Uterus (tissue), 2 donors: ENCODE data around the gene ELP2.

Source experiments
- POLR2A ChIP-seq, 2 donors: fragments of 450-650 bp; IDR thresholded peaks; one replicate each; pipeline ENCODE4 v1.6.1; 2016; ENCODE audit warnings: antibody characterized with exemption in 2 of 2, mild to moderate bottlenecking in 1 of 2, moderate library complexity in 1 of 2
- TF ChIP-seq, protein P1 (sequence below), 4 experiments: fragments of 200-600 bp in 2 of 4; fragments of 450-650 bp in 2 of 4; sonication (generic) in 2 of 4; IDR thresholded peaks; one replicate each; pipeline ENCODE4 v1.5.1; 2016 to 2019; ENCODE audit warnings: antibody characterized with exemption in 4 of 4, mild to moderate bottlenecking in 2 of 4, moderate library complexity in 1 of 4

DNA sequence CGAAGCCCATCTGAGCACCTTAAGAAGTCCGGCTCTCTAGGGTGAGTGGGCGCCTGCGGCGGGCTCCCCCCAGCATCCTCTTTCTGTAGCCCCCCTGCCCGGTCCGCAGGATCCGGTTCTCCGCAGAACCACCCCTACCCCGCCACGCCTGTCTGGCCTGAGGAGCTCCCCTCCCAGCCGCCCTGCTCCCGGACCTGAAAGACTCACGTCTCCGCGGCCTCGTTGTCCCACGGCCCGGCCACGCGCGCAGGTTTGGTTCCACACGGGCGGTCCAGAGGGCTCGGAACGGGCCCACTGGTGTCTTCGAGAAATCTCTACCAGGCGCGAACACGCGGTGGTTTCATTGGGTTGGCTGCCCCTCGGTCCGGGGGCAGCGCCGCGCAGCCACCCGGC lies 796 bp upstream of the ELP2 start:
- TF ChIP-seq, protein P1, sequence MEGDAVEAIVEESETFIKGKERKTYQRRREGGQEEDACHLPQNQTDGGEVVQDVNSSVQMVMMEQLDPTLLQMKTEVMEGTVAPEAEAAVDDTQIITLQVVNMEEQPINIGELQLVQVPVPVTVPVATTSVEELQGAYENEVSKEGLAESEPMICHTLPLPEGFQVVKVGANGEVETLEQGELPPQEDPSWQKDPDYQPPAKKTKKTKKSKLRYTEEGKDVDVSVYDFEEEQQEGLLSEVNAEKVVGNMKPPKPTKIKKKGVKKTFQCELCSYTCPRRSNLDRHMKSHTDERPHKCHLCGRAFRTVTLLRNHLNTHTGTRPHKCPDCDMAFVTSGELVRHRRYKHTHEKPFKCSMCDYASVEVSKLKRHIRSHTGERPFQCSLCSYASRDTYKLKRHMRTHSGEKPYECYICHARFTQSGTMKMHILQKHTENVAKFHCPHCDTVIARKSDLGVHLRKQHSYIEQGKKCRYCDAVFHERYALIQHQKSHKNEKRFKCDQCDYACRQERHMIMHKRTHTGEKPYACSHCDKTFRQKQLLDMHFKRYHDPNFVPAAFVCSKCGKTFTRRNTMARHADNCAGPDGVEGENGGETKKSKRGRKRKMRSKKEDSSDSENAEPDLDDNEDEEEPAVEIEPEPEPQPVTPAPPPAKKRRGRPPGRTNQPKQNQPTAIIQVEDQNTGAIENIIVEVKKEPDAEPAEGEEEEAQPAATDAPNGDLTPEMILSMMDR (IDR thresholded peaks at IDR 0.05) = no peak
- TF ChIP-seq POLR2A (IDR thresholded peaks at IDR 0.05) = no peak
